Upper lobe of right lung (tissue), 1 donor: ENCODE data around the gene USP24. TPM values are rescaled to one million over a fixed set of nuclear protein-coding genes. Genes with fewer than 3 reads are reported as not detected.

Experiments
- ATAC-seq: fragments of 200-7000 bp; cut with Tn5 transposase; one replicate; pipeline ENCODE4 v1.9.1; 2020; ENCODE audit warnings: mild to moderate bottlenecking, moderate library complexity
- DNase-seq: peaks from one replicate; pipeline ENCODE4 v3.0.0-alpha.2; 2020
- H3K27ac ChIP-seq: fragments of 200-600 bp; one replicate; pipeline ENCODE4 v1.8.0; 2022
- H3K27me3 ChIP-seq: fragments of 200-600 bp; one replicate; pipeline ENCODE4 v1.8.0; 2022; ENCODE audit warnings: mild to moderate bottlenecking
- H3K36me3 ChIP-seq: fragments of 200-600 bp; one replicate; pipeline ENCODE4 v1.8.0; 2022
- H3K4me1 ChIP-seq: fragments of 200-600 bp; one replicate; pipeline ENCODE4 v1.8.0; 2022
- H3K4me3 ChIP-seq: fragments of 200-600 bp; one replicate; pipeline ENCODE4 v1.8.0; 2022; ENCODE audit warnings: mild to moderate bottlenecking
- H3K9me3 ChIP-seq: fragments of 200-600 bp; one replicate; pipeline ENCODE4 v1.8.0; 2022
- intact Hi-C: fragments of 100-400 bp; cut with DNase I; formaldehyde crosslinking; loops from one replicate; pipeline ENCODE4 v1.11.0; 2022
- total RNA-seq: library from RNA; stranded (reverse); fragmentation: NEBNext Ultra II Directional; extraction: Animal tissue kit (Norgen Biotek cat#: 25700); gene quantifications from one replicate; pipeline ENCODE4 v1.2.1, GENCODE V29; 2021
- TF ChIP-seq, protein P1 (sequence below): fragments of 200-600 bp; IDR thresholded peaks from one replicate; pipeline ENCODE4 v1.8.0; 2022; ENCODE audit warnings: antibody characterized with exemption
- donor health status: DM: no; HTN: yes; CAD: no; lungs with severe emphysema.

USP24 gene
- total RNA-seq, 1 donor from 2014 or later: 39.5 TPM

DNA sequence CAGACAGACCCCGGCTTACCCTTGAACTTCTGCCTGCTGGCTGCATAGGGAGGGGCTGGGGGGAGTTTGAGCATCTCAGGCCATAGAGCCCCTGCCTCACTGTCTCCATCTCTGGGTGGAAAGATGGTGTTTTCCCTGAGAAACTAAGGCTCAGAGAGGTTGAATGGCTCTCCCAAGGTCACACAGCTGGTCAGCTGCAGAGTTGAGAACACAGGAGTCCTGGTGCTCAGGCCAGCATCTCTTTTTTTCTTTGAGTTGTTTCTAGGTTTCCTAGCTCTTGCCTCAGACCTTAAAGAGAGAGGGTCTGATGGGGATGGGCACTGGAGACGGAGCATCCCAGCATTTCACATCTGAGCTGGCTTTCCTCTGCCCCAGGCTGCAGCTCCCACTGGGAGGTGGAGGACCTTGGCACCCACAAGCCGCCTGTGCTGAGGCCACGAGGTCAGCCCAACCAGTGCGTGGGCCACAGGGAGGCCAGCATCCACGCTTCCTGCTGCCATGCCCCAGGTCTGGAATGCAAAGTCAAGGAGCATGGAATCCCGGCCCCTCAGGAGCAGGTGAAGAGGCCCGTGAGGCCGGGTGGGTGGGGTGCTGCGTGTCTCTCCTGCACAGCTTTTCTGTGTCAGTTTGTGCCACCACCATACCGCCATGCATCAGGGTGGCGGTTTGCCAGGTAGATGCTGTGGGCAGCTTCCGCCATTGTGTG is 154.0 kb downstream of the USP24 start:
- intact Hi-C loops: no loop called here
- ATAC-seq (peak; percentile 10), DNase-seq (peak; percentile 65)

DNA sequence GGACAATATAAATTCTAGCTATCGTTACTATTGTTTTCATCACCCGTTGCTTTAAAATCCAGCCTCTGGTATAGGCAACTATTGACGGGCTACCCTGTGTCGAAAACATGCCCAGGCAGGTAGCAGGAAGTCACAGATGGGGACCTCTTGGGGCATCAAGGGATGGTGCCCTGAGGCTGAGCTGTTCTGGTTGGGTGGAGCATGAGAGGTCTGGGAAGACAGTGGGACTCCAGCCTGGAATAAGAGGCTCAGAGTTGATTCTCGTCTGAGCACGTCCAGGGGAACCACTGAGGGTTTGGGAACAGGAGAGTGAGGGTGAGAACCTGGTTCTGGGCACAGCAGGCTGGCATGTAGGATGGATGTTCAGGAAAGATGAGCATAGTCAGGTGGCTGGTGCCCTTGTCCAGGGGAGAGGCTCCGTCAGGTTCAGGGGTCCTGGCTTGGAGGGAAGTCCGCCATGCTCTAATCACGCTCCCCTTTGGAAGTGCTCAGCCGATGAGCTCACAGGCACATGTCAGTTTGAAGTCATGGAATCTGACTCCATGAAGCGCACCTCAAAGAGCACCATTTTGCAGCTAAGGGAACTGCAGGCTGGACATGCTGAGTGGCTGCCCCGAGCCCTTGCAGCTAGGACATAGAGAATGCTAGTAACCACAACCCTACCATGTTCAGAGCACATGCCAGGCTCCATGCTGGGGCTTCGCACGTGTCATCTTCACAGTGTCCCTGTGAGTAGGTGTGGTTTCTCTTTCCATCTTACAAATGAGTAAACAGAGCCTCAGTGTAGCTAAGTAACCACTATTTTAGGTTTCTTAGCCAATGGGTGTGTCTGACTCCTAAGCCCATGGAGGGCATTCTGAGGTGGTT is 154.8 kb downstream of the USP24 start:
- H3K27ac ChIP-seq: no peak overlapping the region
- TF ChIP-seq, protein P1, sequence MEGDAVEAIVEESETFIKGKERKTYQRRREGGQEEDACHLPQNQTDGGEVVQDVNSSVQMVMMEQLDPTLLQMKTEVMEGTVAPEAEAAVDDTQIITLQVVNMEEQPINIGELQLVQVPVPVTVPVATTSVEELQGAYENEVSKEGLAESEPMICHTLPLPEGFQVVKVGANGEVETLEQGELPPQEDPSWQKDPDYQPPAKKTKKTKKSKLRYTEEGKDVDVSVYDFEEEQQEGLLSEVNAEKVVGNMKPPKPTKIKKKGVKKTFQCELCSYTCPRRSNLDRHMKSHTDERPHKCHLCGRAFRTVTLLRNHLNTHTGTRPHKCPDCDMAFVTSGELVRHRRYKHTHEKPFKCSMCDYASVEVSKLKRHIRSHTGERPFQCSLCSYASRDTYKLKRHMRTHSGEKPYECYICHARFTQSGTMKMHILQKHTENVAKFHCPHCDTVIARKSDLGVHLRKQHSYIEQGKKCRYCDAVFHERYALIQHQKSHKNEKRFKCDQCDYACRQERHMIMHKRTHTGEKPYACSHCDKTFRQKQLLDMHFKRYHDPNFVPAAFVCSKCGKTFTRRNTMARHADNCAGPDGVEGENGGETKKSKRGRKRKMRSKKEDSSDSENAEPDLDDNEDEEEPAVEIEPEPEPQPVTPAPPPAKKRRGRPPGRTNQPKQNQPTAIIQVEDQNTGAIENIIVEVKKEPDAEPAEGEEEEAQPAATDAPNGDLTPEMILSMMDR: no peak
- H3K4me1 ChIP-seq: peaks cover 13% of the 10 kb centered on the region
- H3K36me3 ChIP-seq: no peaks in the 10 kb centered on the region
- no peaks in the 10 kb centered on the region for H3K9me3 ChIP-seq
- DNase-seq (no peak), ATAC-seq (no peak)
- intact Hi-C loops: no loop called here
- no peak overlapping the region for H3K4me3 ChIP-seq
- H3K27me3 ChIP-seq: no peaks in the 10 kb centered on the region

More for the DNA sequence above, 154.0 kb downstream of the USP24 start:
- no peak overlapping the region for H3K27ac ChIP-seq
- no peaks in the 10 kb centered on the region for H3K27me3 ChIP-seq
- TF ChIP-seq, protein P1: no peak
- H3K9me3 ChIP-seq: no peaks in the 10 kb centered on the region
- no peaks in the 10 kb centered on the region for H3K36me3 ChIP-seq
- H3K4me1 ChIP-seq: peaks cover 13% of the 10 kb centered on the region
- no peak overlapping the region for H3K4me3 ChIP-seq

- H3K4me3 ChIP-seq: no peak overlapping the region
- ATAC-seq (no peak), DNase-seq (no peak)
- intact Hi-C loops: no loop called here
- no peaks in the 10 kb centered on the region for H3K9me3 ChIP-seq
- H3K4me1 ChIP-seq: peaks cover 5% of the 10 kb centered on the region
- H3K36me3 ChIP-seq: no peaks in the 10 kb centered on the region
- TF ChIP-seq, protein P1: no peak
- H3K27ac ChIP-seq: no peak overlapping the region
- no peaks in the 10 kb centered on the region for H3K27me3 ChIP-seq
Observed at GRCh38 chr1:55059302-55060132, 155.6 kb downstream of the USP24 start.

DNA sequence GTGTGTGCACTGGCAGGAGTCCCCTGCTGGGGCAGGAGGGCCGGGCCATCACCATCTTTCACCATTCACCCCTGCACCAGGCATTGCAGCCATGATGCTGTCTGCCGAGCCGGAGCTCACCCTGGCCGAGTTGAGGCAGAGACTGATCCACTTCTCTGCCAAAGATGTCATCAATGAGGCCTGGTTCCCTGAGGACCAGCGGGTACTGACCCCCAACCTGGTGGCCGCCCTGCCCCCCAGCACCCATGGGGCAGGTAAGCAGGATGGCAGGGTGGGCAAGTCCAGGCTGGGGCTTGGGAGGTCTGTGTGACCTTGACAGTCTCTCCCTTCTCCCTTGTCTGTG is 157.2 kb downstream of the USP24 start:
- no peaks in the 10 kb centered on the region for H3K4me1 ChIP-seq
- no peaks in the 10 kb centered on the region for H3K27me3 ChIP-seq
- H3K9me3 ChIP-seq: no peaks in the 10 kb centered on the region
- no peak overlapping the region for H3K27ac ChIP-seq
- no peaks in the 10 kb centered on the region for H3K36me3 ChIP-seq
- TF ChIP-seq, protein P1: no peak
- intact Hi-C loops: no loop called here
- ATAC-seq (no peak), DNase-seq (no peak)
- H3K4me3 ChIP-seq: no peak overlapping the region

- Histone ChIP-seq H3K27me3 (no peaks in the 10 kb centered on the region), H3K27ac (no peak overlapping the region), H3K4me3 (no peak overlapping the region), H3K9me3 (no peaks in the 10 kb centered on the region), H3K36me3 (no peaks in the 10 kb centered on the region), H3K4me1 (no peaks in the 10 kb centered on the region)
- TF ChIP-seq, protein P1: no peak
- DNase-seq (no peak), ATAC-seq (no peak)
- intact Hi-C loops: no loop called here
Observed at GRCh38 chr1:55057270-55057955, 157.8 kb downstream of the USP24 start.
